Fibroblast of the aortic adventitia (primary cell): ENCODE data around the gene DHRS7. TPM values are rescaled to one million over a fixed set of nuclear protein-coding genes. Genes with fewer than 3 reads are reported as not detected.

Experiments used
- DNase-seq: peaks from one replicate; pipeline ENCODE4 v3.0.0-alpha.2; 2010; ENCODE audit warnings: low read depth
- H3K4me3 ChIP-seq: 2 replicates; pipeline ENCODE4 v1.5.1; 2011; ENCODE audit warnings: low read depth, mild to moderate bottlenecking, control low read depth, low read length, moderate library complexity
- CTCF ChIP-seq: IDR thresholded peaks from 2 replicates; pipeline ENCODE4 v1.5.1; 2011; ENCODE audit warnings: mild to moderate bottlenecking, low read length, control low read depth, inconsistent platforms; ENCODE audit not compliant: insufficient read depth
- total RNA-seq: library from RNA; depleted of rRNA; stranded (reverse); fragments of >200 nt; gene quantifications from 2 replicates; pipeline ENCODE4 v1.2.3, GENCODE V29; 2012; ENCODE audit warnings: low replicate concordance

Gene DHRS7
- total RNA-seq, 1 donor = 37.5 TPM

- peak overlapping the region; percentile 45 for H3K4me3 ChIP-seq
- TF ChIP-seq CTCF = peak; percentile 50
- peak; percentile 89 for DNase-seq
Measured at GRCh38 chr14:60184146-60184904, 19.1 kb upstream of the DHRS7 start.

GRCh38 chr14:60183741-60184140, 18.5 kb upstream of the DHRS7 start:
- DNase-seq = peak; percentile 41

DNA sequence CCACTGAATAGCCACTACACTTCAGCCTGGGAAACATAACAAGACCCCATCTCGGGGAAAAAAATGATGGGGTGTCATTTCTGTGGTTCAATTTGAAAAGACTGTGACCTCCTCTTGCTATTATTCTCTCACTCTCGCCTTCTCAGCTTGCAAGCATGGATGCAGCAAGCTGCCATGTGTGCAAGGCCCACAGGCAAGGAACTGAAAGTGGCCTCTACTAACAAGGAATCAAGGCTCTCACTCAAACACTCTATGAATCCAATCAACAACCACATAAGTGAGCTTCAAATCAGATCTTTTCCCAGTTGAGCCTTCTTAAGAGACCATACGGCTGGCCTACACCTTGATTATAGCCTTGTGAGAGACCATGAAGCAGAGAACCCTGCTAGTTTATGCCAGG, 17.9 kb upstream of the DHRS7 start:
- DNase-seq = no peak
- no peak for TF ChIP-seq CTCF
- H3K4me3 ChIP-seq = no peak overlapping the region

More at GRCh38 chr14:60183741-60184140, 18.5 kb upstream of the DHRS7 start:
- H3K4me3 ChIP-seq = peak overlapping the region; percentile 45
- TF ChIP-seq CTCF = no peak

GRCh38 chr14:60179431-60179869, 14.3 kb upstream of the DHRS7 start:
- no peak for TF ChIP-seq CTCF
- DNase-seq = peak; percentile 56

GRCh38 chr14:60178820-60179219, 13.6 kb upstream of the DHRS7 start:
- no peak for DNase-seq
- no peak for TF ChIP-seq CTCF
- H3K4me3 ChIP-seq = no peak overlapping the region

More at GRCh38 chr14:60179431-60179869, 14.3 kb upstream of the DHRS7 start:
- H3K4me3 ChIP-seq = no peak overlapping the region

DNA sequence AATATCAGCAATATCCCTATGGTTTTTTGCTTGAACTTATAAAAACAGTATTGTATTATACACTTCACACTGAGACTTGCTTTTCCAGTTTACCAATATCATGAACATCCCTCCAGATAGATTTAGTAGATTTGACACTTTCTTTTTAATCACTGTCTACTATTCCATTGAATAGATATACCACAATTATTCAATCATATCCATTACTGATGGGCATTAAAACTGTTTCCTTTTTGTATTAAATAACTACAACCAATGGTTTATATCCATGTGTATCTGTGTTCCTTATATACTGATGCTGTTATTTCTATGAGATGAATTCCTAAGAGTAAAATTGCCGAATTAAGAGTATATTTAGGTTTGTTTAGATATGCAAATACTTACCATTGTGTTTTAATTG, 13.0 kb upstream of the DHRS7 start:
- no peak for DNase-seq
- TF ChIP-seq CTCF = no peak
- no peak overlapping the region for H3K4me3 ChIP-seq
